NCI-H524 (cell line): Measurements from ENCODE around the gene KPNB1.

Experiments
- DNase-seq, 2 experiments: peaks; one replicate each; lab custom pipeline; 2025; lab: John Stamatoyannopoulos, UW

The KPNB1 gene

GRCh38 chr17:47728214-47728877 lies 78.6 kb downstream of the KPNB1 start:
- no peak for DNase-seq

GRCh38 chr17:47729476-47729875 lies 79.8 kb downstream of the KPNB1 start:
- no peak for DNase-seq

GRCh38 chr17:47730681-47731080 lies 81.0 kb downstream of the KPNB1 start:
- no peak for DNase-seq

DNA sequence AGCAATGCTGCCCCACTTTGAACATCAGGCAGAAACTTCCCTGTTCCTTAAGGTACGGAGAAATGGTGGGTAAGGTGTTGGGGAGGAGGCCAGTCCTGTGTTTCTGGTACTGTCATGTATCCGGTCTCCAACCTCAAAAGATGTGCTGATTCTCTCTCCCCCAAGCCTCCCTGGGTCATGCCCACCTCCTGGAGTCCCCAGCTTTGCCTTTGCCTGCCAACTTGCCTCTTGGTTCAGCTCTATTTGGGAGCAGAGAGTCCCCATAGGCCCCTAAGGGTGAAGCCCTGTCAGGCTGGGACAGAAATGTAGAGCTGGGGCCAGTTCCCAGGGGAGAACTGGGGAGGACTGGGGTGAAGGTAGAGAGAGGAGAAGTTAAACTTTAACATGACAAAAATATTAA lies 81.7 kb downstream of the KPNB1 start:
- DNase-seq: no peak

DNA sequence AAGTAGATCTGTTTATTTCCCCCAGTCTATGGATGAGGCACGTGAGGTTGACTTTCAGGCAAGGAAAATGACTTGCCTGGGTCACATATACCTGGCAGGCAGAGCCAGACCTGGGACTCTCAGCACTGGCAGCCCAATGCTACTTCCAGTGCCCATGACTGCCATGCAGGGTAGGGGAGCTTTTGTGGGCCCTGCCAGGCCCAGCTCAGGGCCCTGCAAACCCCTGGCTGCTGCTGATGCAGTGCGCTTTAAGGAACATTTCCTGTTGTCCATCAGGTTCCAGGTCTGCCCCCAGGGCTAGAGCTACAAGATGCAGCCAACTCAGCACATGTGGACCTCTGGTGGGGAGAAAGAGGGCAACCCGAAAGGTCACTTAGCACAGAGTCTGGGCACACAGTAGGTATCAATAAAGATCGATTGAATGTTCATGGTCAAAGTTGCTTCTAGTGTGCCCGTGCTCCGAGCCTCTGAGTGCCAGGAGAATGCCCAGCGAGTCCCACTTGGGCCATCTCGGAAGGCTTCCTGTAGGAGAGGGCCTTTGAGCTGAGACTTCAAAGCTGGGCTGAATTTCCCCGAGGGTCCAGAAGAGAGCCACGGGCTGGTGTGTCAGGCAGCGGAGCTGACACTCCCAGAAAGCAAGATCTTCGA lies 82.8 kb downstream of the KPNB1 start:
- DNase-seq: no peak

GRCh38 chr17:47733047-47733673 lies 83.4 kb downstream of the KPNB1 start, which contains the start of gene TBX21:
TSS of gene TBX21 (plus strand) at chr17:47733236. CDS start at chr17:47733455, 219 bp downstream.
- peak; percentile 91 for DNase-seq

GRCh38 chr17:47733674-47734410 lies 84.1 kb downstream of the KPNB1 start:
- peak in 1 of 2 experiments; percentile 35 for DNase-seq

DNA sequence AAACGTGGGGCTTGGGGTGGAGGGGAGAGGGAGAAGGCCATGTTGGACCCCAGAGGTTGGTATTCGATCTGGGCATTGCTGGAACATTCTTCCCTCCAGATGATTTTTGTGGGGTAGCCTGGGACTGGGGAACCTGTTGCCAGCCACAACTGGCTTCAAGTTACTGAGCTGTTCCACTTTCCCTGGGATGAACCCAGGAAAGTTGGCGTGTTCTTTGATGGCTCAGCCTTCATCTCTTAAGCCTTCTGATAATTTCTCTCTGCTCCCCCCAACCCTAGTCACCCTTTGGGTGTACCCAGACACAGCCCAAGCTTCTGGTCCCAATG lies 85.4 kb downstream of the KPNB1 start:
- DNase-seq: no peak
